BE2C (cell line): ENCODE results near the gene EVI5. TPM values are rescaled to one million over a fixed set of nuclear protein-coding genes. Genes with fewer than 3 reads are reported as not detected.

Source experiments
- DNase-seq: peaks from one replicate; pipeline ENCODE4 v3.0.0-alpha.2; 2020
- H3K27me3 ChIP-seq: fragments of 250-450 bp; sonication (Bioruptor Pico); 2 replicates; pipeline ENCODE4 v1.5.1; 2020; ENCODE audit warnings: mild to moderate bottlenecking
- H3K36me3 ChIP-seq: fragments of 250-450 bp; sonication (Bioruptor Pico); 2 replicates; pipeline ENCODE4 v1.5.1; 2020; ENCODE audit warnings: mild to moderate bottlenecking
- H3K4me1 ChIP-seq: fragments of 250-450 bp; sonication (Bioruptor Pico); 2 replicates; pipeline ENCODE4 v1.5.1; 2020
- H3K4me3 ChIP-seq: 2 replicates; pipeline ENCODE4 v1.5.1; 2011; ENCODE audit warnings: low read depth, low read length
- H3K9me3 ChIP-seq: fragments of 250-450 bp; sonication (Bioruptor Pico); 2 replicates; pipeline ENCODE4 v1.5.1; 2020
- polyA plus RNA-seq: library from polyadenylated mRNA; unstranded; fragments of >200 nt; gene quantifications from one replicate; pipeline ENCODE4 v1.2.1, GENCODE V29; 2012; ENCODE audit warnings: low read depth, missing spikeins; ENCODE audit not compliant: insufficient read length, insufficient read depth
- TF ChIP-seq, protein P1 (sequence below): IDR thresholded peaks from 2 replicates; pipeline ENCODE4 v1.5.1; 2012; ENCODE audit warnings: mild to moderate bottlenecking, low read depth, low read length

Gene EVI5
- 2.2 TPM for polyA plus RNA-seq

DNA sequence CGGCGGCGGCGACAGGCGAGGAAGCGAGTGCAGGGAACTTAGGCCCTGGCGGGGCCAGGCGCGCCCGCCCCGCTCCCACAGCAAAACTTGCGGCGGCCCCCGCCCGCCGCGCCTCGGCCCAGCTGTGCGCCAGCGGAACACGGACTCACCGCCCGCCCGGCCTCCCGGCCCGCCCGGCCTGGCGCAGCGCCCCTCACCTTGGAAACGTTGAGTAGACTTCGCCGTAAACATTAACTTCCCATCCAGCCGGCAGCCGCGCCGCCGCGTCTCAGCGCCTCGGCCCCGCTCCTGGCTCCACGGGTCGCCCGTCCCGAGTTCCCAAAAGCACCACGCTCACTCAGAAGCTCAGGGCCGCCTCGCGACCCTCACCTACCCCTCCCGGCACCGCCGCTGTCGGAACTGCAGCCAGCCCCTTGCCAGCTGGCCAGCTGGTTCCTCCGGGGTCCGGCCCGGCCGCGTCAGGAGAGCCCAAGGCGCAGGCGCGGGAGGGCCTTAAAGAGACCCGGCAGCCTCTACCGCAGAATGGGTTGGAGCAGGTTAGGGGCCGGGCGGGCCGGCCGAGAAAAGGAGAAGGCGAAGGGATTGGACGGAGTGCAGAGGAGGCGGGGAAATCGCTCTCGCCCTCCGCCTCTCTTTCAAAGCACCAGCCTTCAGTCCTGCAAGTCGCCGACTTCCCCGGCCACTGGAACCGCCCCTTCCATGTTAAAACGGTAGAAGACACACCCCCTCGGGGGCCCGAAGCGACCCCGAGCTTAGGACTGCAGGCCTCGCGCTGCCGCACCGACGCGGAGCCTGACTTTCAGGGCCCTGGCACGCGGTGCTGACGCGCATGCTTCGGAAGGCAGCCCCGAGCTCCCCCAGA is at the start of gene EVI5:
Gene EVI5, minus strand, starts transcription at position 470 of the 862 bp plus-strand sequence. CDS start 48,562 bp downstream, outside the sequence.
- no peaks in the 10 kb centered on the region for H3K4me1 ChIP-seq
- TF ChIP-seq, protein P1, sequence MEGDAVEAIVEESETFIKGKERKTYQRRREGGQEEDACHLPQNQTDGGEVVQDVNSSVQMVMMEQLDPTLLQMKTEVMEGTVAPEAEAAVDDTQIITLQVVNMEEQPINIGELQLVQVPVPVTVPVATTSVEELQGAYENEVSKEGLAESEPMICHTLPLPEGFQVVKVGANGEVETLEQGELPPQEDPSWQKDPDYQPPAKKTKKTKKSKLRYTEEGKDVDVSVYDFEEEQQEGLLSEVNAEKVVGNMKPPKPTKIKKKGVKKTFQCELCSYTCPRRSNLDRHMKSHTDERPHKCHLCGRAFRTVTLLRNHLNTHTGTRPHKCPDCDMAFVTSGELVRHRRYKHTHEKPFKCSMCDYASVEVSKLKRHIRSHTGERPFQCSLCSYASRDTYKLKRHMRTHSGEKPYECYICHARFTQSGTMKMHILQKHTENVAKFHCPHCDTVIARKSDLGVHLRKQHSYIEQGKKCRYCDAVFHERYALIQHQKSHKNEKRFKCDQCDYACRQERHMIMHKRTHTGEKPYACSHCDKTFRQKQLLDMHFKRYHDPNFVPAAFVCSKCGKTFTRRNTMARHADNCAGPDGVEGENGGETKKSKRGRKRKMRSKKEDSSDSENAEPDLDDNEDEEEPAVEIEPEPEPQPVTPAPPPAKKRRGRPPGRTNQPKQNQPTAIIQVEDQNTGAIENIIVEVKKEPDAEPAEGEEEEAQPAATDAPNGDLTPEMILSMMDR, result no peak

DNA sequence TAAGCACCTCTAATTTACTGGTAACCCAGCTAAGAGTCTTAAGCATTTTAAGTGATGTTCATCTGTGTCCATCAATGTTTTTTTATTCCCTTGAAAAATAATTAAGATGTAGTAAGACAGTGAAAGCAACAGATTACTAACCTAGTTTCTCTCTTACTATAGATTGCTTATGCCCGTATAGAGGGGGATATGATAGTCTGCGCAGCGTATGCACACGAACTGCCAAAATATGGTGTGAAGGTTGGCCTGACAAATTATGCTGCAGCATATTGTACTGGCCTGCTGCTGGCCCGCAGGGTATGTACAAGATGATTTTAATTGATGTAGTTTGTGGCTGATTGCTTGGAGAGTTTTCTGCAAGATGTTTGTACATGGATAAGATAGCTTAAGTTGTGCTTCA is 49.7 kb upstream of the EVI5 start:
- Histone ChIP-seq H3K4me1 (no peaks in the 10 kb centered on the region; the same call in 1 of the 2 replicates), H3K27me3 (no peaks in the 10 kb centered on the region), H3K36me3 (peaks cover 68% of the 10 kb centered on the region), H3K9me3 (no peaks in the 10 kb centered on the region), H3K4me3 (peak overlapping the region; percentile 95)
- TF ChIP-seq, protein P1, result no peak
- DNase-seq, result no peak

More for the DNA sequence above, at the start of gene EVI5:
- no peaks in the 10 kb centered on the region for H3K9me3 ChIP-seq
- DNase-seq, result peak; percentile 92
- no peaks in the 10 kb centered on the region for H3K27me3 ChIP-seq
- H3K4me3 ChIP-seq, result peak within 1 kb of the TSS; percentile 75
- no peaks in the 10 kb centered on the region for H3K36me3 ChIP-seq

DNA sequence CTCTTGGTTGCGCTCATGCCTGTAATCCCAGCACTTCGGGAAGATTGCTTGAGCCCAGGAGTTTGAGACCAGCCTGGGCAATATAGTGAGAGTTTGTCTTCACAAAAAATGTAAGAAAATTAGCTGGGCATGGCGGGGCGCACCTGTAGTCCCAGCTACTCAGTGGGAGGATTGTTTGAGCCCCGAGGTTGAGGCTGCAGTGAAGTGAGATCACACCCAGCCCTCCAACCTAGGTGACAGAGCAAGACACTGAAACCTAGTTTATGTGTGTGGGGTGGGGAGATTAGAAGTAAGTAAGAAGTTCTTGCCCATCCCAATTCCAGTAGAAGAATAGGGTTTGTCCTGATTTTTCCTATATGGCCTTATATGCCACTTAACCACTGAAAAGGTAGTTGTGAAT is 48.9 kb upstream of the EVI5 start:
- DNase-seq, result no peak
- H3K4me1 ChIP-seq, result no peaks in the 10 kb centered on the region; the same call in 1 of the 2 replicates
- TF ChIP-seq, protein P1, result no peak
- no peaks in the 10 kb centered on the region for H3K9me3 ChIP-seq
- H3K4me3 ChIP-seq, result peak overlapping the region; percentile 95
- no peaks in the 10 kb centered on the region for H3K27me3 ChIP-seq
- peaks cover 62% of the 10 kb centered on the region for H3K36me3 ChIP-seq

DNA sequence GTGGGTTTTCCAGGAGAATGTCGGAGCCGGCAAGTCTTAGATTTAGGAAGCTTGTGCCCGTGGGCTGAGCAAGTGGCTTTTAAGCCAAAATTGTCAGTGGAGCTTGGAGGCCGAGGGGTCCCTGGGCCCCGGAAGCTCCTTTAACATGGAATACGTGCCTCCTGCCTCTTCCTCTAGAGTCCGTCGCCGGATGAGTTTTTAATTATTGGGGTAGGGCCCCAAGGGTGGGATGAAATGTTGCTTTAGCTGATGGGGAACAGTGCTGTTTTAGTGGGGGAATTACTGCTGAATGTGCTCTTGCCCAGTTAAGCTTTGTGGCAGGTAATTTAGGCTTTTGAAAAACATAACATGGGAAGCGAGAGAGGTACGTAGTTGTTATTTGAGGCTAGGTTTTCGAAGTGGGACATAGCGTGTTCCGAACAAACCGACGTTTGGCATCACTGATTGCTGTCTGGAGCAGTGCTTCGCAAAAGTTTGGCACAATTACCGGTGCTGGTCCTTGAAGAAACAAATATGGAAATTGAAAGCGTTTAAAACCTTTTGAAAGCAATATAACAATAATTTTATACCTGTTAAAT is 47.7 kb upstream of the EVI5 start:
- no peaks in the 10 kb centered on the region; the same call in 1 of the 2 replicates for H3K4me1 ChIP-seq
- peak overlapping the region; percentile 95 for H3K4me3 ChIP-seq
- no peaks in the 10 kb centered on the region for H3K9me3 ChIP-seq
- no peak for DNase-seq
- TF ChIP-seq, protein P1, result no peak
- peaks cover 51% of the 10 kb centered on the region for H3K36me3 ChIP-seq
- H3K27me3 ChIP-seq, result no peaks in the 10 kb centered on the region

DNA sequence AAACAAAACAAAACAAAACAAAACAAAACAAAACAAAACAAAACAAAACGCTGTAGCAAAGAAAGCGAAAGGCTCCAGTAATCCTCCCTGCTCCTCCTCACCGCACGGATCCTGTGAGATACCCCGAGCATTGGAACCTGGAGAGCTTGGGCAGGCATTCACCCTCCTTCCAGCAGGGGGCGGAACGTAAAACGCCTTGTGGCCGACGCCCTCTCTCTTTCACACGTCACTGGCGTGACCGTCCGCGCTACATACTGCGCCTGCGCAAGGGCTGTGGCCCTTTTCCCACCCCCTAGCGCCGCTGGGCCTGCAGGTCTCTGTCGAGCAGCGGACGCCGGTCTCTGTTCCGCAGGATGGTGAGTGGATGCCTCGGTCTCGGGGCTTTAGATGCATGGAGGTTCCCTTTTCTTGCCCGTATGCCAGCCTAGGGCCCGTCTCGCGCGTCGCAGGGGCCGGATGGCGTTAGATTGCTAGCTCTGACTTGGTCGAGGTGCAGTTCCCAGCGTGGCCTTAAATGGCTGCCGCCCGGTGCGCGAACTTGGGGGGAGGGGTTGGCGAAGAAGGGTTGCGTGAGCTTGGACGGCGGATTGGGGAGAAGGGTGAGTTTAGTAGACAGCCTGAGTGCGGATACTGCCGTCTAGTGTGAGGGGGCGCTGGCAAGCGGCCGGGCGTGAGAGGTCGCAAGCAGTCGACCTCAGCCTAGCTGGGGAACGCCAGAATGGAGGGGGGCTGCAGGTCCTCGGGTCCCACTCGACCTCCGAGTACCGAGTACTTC is 47.0 kb upstream of the EVI5 start, which contains the start of gene RPL5:
Gene RPL5, plus strand, starts transcription at position 279 of the 775 bp plus-strand sequence. Its CDS starts 75 bp downstream, at position 354.
- TF ChIP-seq, protein P1, result peak; percentile 76
- Histone ChIP-seq H3K36me3 (peaks cover 44% of the 10 kb centered on the region), H3K4me1 (no peaks in the 10 kb centered on the region), H3K9me3 (no peaks in the 10 kb centered on the region), H3K4me3 (peak within 1 kb of the TSS; percentile 95), H3K27me3 (no peaks in the 10 kb centered on the region)
- peak; percentile 92 for DNase-seq
